NCI-H2196 (cell line): ENCODE data around the gene UBE3A.

Experiments used
- DNase-seq: peaks from one replicate; lab custom pipeline; 2025; ENCODE audit not compliant: unreplicated experiment; lab: John Stamatoyannopoulos, UW

Gene UBE3A

GRCh38 chr15:25335279-25335678 is 103.5 kb downstream of the UBE3A start:
- DNase-seq = no peak

- DNase-seq = no peak
These were observed 105.8 kb downstream of the UBE3A start for GRCh38 chr15:25333049-25333448.

- DNase-seq = no peak
These were observed 106.5 kb downstream of the UBE3A start for GRCh38 chr15:25332306-25332705.

GRCh38 chr15:25331860-25332259 is 107.0 kb downstream of the UBE3A start:
- no peak for DNase-seq

GRCh38 chr15:25331404-25331803 is 107.4 kb downstream of the UBE3A start:
- DNase-seq = no peak

- DNase-seq = no peak
These were observed 109.1 kb downstream of the UBE3A start for GRCh38 chr15:25329696-25330095.

- DNase-seq = no peak
These were observed 111.1 kb downstream of the UBE3A start for GRCh38 chr15:25327686-25328085.

GRCh38 chr15:25325187-25325586 is 113.6 kb downstream of the UBE3A start:
- no peak for DNase-seq

- no peak for DNase-seq
These were observed 115.4 kb downstream of the UBE3A start for GRCh38 chr15:25323420-25323819.

- no peak for DNase-seq
These were observed 151.0 kb downstream of the UBE3A start for GRCh38 chr15:25287823-25288222.
